Measurements from ENCODE around the gene EXTL1. TPM values are rescaled to one million over a fixed set of nuclear protein-coding genes. Genes with fewer than 3 reads are reported as not detected.

Gene EXTL1
- total and polyA plus RNA-seq, 10 of the 15 experiments (the other 5 are each of a cell fraction or from before 2014, with no cell fraction given): not detected

- peaks cover 4% of the 10 kb centered on the region; the same call in 1 of the 2 replicates for H3K4me1 ChIP-seq (ENCODE audit: control insufficient read depth, insufficient read depth, low read length)
- no peak overlapping the region for H3K4me2 ChIP-seq (ENCODE audit: control insufficient read depth, insufficient read depth)
- H2AFZ ChIP-seq (ENCODE audit: control insufficient read depth, low read depth, low read length): no peak overlapping the region
- ATAC-seq (no peak), DNase-seq (ENCODE audit: low read depth, low spot score) (no peak), FAIRE-seq (no peak)
- no peaks in the 10 kb centered on the region for H3K9me3 ChIP-seq (replicated peaks; ENCODE audit: control insufficient read depth, insufficient read depth, low read length)
- no peaks in the 10 kb centered on the region; a peak in 3 of 4 replicates for H3K27me3 ChIP-seq (replicated peaks in 1 of 2; ENCODE audit: control insufficient read depth in 2 of 2, insufficient read depth in 2 of 2, low read length in 1 of 2)
- WGBS (ENCODE audit: insufficient coverage, insufficient replicate concordance, low lambda C conversion rate, missing lambda C conversion rate): 58% methylated on average over 13 of the region's 13 CpGs
- RAD21 ChIA-PET (ENCODE audit: unreplicated experiment): no interaction called here
- H3K9ac ChIP-seq (ENCODE audit: control insufficient read depth, insufficient read depth, low read length): no peak overlapping the region
- intact Hi-C loops (cut with micrococcal nuclease; ENCODE audit: unreplicated experiment): no loop called here
- no peak overlapping the region for H3K4me3 ChIP-seq
- in situ Hi-C loops (cut with MboI): no loop called here
- no peak overlapping the region for H3K27ac ChIP-seq (ENCODE audit: control insufficient read depth, insufficient read depth)
- H3K79me2 ChIP-seq (ENCODE audit: control insufficient read depth, insufficient read depth, low read length): no peaks in the 10 kb centered on the region
- no TSS peak for BruUV-seq (replicated peaks)
- no peaks in the 10 kb centered on the region for H4K20me1 ChIP-seq (ENCODE audit: control insufficient read depth, insufficient read depth)
- POLR2A ChIA-PET: no interaction called here
- CTCF ChIA-PET: no interaction called here
- TF ChIP-seq EZH2 (IDR thresholded peaks at IDR 0.05; ENCODE audit: borderline replicate concordance, control insufficient read depth, low read depth, low read length) (no peak), NR2C2 (IDR thresholded peaks at IDR 0.05; ENCODE audit: borderline replicate concordance, control insufficient read depth, insufficient read length, low read depth) (no peak), KDM1A (IDR thresholded peaks at IDR 0.05; ENCODE audit: borderline replicate concordance) (no peak), MXI1 (IDR thresholded peaks at IDR 0.05; ENCODE audit: low read depth, low read length) (no peak), MTA2 (IDR thresholded peaks at IDR 0.05; ENCODE audit: low read depth) (no peak), TBL1XR1 (IDR thresholded peaks at IDR 0.05; ENCODE audit: low read depth, low read length) (no peak), JUND (IDR thresholded peaks at IDR 0.05; ENCODE audit: low read depth, low read length) (no peak), NR2C1 (IDR thresholded peaks at IDR 0.05) (no peak), ZNF217 (IDR thresholded peaks at IDR 0.05) (no peak), NKRF (conservative IDR thresholded peaks at IDR 0.05) (no peak)
- TF ChIP-seq, protein P1, sequence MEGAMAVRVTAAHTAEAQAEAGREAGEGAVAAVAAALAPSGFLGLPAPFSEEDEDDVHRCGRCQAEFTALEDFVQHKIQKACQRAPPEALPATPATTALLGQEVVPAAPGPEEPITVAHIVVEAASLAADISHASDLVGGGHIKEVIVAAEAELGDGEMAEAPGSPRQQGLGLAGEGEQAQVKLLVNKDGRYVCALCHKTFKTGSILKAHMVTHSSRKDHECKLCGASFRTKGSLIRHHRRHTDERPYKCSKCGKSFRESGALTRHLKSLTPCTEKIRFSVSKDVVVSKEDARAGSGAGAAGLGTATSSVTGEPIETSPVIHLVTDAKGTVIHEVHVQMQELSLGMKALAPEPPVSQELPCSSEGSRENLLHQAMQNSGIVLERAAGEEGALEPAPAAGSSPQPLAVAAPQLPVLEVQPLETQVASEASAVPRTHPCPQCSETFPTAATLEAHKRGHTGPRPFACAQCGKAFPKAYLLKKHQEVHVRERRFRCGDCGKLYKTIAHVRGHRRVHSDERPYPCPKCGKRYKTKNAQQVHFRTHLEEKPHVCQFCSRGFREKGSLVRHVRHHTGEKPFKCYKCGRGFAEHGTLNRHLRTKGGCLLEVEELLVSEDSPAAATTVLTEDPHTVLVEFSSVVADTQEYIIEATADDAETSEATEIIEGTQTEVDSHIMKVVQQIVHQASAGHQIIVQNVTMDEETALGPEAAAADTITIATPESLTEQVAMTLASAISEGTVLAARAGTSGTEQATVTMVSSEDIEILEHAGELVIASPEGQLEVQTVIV (IDR thresholded peaks at IDR 0.05; ENCODE audit: borderline replicate concordance, partially characterized antibody): no peak
- H3K36me3 ChIP-seq (ENCODE audit: control insufficient read depth in 2 of 2, insufficient read depth in 2 of 2, low read length in 1 of 2): no peaks in the 10 kb centered on the region
- SMC1A ChIA-PET (ENCODE audit: uncharacterized antibody, unreplicated experiment): no interaction called here
Measured at GRCh38 chr1:26023009-26023408, 1.4 kb downstream of the EXTL1 start.

Data from GM12878 (cell line).